Tibial artery (tissue), 4 donors: Measurements from ENCODE around the gene ABCA6.

Experiments used
- DNase-seq, 2 donors: peaks; one replicate each; pipeline ENCODE4 v3.0.0-alpha.2; 2019
- H3K27ac ChIP-seq, 2 donors: fragments of 200-600 bp; sonication (generic) in 1 of 2; 1 replicate in 1 of 2; 2 replicates in 1 of 2; pipeline ENCODE4 v1.5.1; 2018 to 2019; ENCODE audit warnings: mild to moderate bottlenecking in 1 of 2
- H3K27me3 ChIP-seq, 2 donors: fragments of 200-600 bp; sonication (generic) in 1 of 2; one replicate each; pipeline versions ENCODE4 v1.5.1 to v1.6.0; 2016 to 2019
- H3K36me3 ChIP-seq, 3 donors: fragments of 200-600 bp; sonication (generic) in 2 of 3; one replicate each; pipeline ENCODE4 v1.5.1; 2016 to 2019; ENCODE audit warnings: mild to moderate bottlenecking in 2 of 3
- H3K4me1 ChIP-seq, 4 donors: fragments of 200-600 bp; sonication (generic) in 2 of 4; 1 replicate in 3 of 4; 2 replicates in 1 of 4; pipeline ENCODE4 v1.5.1; 2016 to 2019
- H3K4me3 ChIP-seq, 2 donors: fragments of 200-600 bp; sonication (generic) in 1 of 2; 1 replicate in 1 of 2; 2 replicates in 1 of 2; pipeline ENCODE4 v1.5.1; 2018 to 2019; ENCODE audit warnings: mild to moderate bottlenecking in 2 of 2
- H3K9me3 ChIP-seq, 3 donors: fragments of 200-600 bp; sonication (generic) in 1 of 3; one replicate each; pipeline ENCODE4 v1.5.1; 2016 to 2019
- intact Hi-C: fragments of 100-400 bp; cut with DNase I; formaldehyde crosslinking; loops from one replicate; pipeline ENCODE4 v1.15.0; 2023; ENCODE audit warnings: low total_unique reads
- TF ChIP-seq, protein P1 (sequence below), 2 experiments: fragments of 200-600 bp in 1 of 2; fragments of 450-650 bp in 1 of 2; IDR thresholded peaks; one replicate each; pipeline ENCODE4 v1.5.1; 2017 to 2019; ENCODE audit warnings: antibody characterized with exemption in 2 of 2, mild to moderate bottlenecking in 1 of 2, moderate library complexity in 1 of 2

Gene ABCA6

GRCh38 chr17:69166957-69167356 is 25.3 kb upstream of the ABCA6 start:
- Histone ChIP-seq H3K27ac (no peak overlapping the region), H3K4me1 (no peaks in the 10 kb centered on the region), H3K36me3 (no peaks in the 10 kb centered on the region), H3K27me3 (no peaks in the 10 kb centered on the region), H3K9me3 (no peaks in the 10 kb centered on the region), H3K4me3 (no peak overlapping the region)
- intact Hi-C loops: no loop called here
- TF ChIP-seq, protein P1, sequence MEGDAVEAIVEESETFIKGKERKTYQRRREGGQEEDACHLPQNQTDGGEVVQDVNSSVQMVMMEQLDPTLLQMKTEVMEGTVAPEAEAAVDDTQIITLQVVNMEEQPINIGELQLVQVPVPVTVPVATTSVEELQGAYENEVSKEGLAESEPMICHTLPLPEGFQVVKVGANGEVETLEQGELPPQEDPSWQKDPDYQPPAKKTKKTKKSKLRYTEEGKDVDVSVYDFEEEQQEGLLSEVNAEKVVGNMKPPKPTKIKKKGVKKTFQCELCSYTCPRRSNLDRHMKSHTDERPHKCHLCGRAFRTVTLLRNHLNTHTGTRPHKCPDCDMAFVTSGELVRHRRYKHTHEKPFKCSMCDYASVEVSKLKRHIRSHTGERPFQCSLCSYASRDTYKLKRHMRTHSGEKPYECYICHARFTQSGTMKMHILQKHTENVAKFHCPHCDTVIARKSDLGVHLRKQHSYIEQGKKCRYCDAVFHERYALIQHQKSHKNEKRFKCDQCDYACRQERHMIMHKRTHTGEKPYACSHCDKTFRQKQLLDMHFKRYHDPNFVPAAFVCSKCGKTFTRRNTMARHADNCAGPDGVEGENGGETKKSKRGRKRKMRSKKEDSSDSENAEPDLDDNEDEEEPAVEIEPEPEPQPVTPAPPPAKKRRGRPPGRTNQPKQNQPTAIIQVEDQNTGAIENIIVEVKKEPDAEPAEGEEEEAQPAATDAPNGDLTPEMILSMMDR (IDR thresholded peaks at IDR 0.05): no peak
- DNase-seq: no peak

DNA sequence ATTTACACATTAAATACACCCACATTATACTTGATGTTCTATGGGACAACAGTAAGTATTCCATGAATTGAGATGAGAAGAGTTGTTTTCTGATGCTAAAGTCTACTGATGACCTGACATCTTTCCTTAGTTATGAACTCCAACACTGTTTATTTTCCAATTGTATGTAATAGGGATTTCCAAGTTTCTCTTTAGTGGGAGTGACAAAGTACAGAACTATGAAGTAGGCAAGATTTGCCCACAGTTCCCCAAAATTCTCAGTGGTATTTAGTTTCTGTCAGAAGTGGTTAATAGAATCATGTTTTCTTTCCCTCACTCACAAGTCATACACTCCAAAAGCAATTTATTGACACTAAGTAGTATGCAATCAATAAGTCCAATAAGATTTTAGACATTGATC is 22.5 kb upstream of the ABCA6 start:
- Histone ChIP-seq H3K9me3 (no peaks in the 10 kb centered on the region), H3K27me3 (no peaks in the 10 kb centered on the region), H3K36me3 (no peaks in the 10 kb centered on the region), H3K27ac (no peak overlapping the region), H3K4me1 (no peaks in the 10 kb centered on the region), H3K4me3 (no peak overlapping the region)
- no peak for DNase-seq
- intact Hi-C loops: no loop called here
- TF ChIP-seq, protein P1 (IDR thresholded peaks at IDR 0.05): no peak

DNA sequence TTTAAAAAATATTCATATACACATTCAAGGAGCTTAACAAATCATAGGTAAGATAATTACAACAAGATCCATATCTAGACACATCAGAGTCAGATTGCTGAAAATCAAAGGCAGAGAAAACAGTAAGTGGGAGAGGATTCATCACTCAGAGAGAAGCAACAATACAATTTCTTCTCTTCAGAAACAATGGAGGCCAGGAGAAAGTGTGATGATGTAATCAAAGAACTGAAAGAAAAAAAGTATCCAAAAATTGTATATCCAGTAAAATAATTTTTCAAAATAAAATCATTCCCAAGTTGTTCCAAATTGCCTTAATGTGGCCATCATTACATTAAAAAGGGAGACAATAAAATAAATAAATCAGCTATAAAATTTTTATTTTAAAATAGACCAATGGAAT is 17.7 kb upstream of the ABCA6 start:
- H3K4me3 ChIP-seq: no peak overlapping the region
- no peaks in the 10 kb centered on the region for H3K9me3 ChIP-seq
- TF ChIP-seq, protein P1 (IDR thresholded peaks at IDR 0.05): no peak
- no peak overlapping the region for H3K27ac ChIP-seq
- DNase-seq: no peak
- no peaks in the 10 kb centered on the region for H3K27me3 ChIP-seq
- no peaks in the 10 kb centered on the region for H3K36me3 ChIP-seq
- intact Hi-C loops: no loop called here
- H3K4me1 ChIP-seq: no peaks in the 10 kb centered on the region

GRCh38 chr17:69154267-69154666 is 12.6 kb upstream of the ABCA6 start:
- peaks cover 0 to 8% (median 0%) of the 10 kb centered on the region in 3 donors for H3K36me3 ChIP-seq
- H3K27me3 ChIP-seq: no peaks in the 10 kb centered on the region
- H3K27ac ChIP-seq: no peak overlapping the region
- H3K9me3 ChIP-seq: no peaks in the 10 kb centered on the region
- H3K4me1 ChIP-seq: no peaks in the 10 kb centered on the region
- intact Hi-C loops: no loop called here
- TF ChIP-seq, protein P1 (IDR thresholded peaks at IDR 0.05): no peak
- no peak overlapping the region for H3K4me3 ChIP-seq
- no peak for DNase-seq

DNA sequence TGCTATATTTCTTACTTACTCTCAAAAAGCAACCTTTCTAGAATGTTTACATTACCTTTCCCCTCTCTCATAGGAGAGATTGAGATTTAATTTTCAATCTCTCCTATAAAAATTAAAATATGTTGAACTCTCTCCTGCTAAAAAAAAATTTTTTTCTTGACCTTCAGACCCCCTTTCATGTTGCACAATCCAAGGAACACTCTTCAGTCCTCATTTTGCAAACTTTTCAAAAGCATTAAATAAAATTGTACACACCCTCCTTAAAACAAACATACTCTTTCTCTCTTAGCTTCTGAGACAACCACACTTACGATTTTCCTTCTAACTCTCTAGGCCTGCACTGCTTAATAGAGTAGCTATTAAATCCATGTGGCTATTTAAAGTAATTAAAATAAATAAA is 8.6 kb upstream of the ABCA6 start:
- intact Hi-C loops: no loop called here
- Histone ChIP-seq H3K4me1 (no peaks in the 10 kb centered on the region), H3K27me3 (no peaks in the 10 kb centered on the region), H3K27ac (no peak overlapping the region), H3K9me3 (no peaks in the 10 kb centered on the region), H3K36me3 (peaks cover 0 to 8% (median 0%) of the 10 kb centered on the region in 3 donors), H3K4me3 (no peak overlapping the region)
- no peak for DNase-seq
- TF ChIP-seq, protein P1 (IDR thresholded peaks at IDR 0.05): no peak

- Histone ChIP-seq H3K27me3 (no peaks in the 10 kb centered on the region), H3K27ac (no peak overlapping the region), H3K9me3 (no peaks in the 10 kb centered on the region), H3K36me3 (peaks cover 0 to 8% (median 0%) of the 10 kb centered on the region in 3 donors), H3K4me1 (no peaks in the 10 kb centered on the region), H3K4me3 (no peak overlapping the region)
- no peak for DNase-seq
- TF ChIP-seq, protein P1 (IDR thresholded peaks at IDR 0.05): no peak
- intact Hi-C loops: no loop called here
Observed at GRCh38 chr17:69147460-69147859, 5.8 kb upstream of the ABCA6 start.
